ENCODE measurements around the gene PSAT1.

The PSAT1 gene

DNA sequence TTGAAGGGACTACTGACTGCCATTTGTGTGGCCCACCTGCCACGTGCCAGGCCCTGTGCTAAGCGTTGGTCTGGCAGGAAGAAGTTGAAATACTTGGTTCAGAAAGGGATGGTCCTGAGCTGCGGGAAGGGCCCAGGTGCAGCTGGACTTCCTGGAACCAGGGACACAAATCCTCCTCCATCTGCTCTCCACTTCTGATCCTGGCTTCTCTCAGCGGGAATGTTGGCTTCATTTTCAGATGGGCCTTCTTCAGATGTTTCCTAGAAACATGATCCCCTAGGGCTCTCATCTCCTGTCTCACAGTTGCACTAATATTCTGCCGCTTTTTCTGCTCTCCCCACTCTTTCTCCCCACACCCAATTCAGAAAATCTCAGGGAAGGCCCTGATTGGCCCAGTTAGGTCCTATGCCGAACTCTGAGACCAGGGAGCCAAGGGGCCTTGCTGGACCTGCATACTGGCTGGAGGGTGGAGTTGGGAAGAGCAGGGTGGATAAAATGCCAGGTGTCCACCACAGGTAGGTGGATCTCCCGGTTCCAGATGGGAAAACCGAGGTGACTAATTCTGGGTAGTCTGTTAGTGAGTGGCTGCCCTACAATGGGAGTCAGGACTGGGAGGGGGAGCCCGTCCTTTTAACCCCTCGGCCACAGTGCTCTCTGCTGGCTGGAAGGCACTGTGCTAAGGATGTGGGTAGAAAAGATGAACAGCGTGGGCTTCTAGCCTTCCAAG, 19.4 kb downstream of the PSAT1 start:
- no peak for DNase-seq (ENCODE audit: low spot score)

GRCh38 chr9:78319197-78320029, 22.5 kb downstream of the PSAT1 start:
- no peak for DNase-seq (ENCODE audit: low spot score)

- DNase-seq (ENCODE audit: low spot score): no peak
These were observed 23.2 kb downstream of the PSAT1 start for GRCh38 chr9:78320030-78320693.

- DNase-seq (ENCODE audit: low spot score): no peak
These were observed 24.1 kb downstream of the PSAT1 start for GRCh38 chr9:78320875-78321496.

DNA sequence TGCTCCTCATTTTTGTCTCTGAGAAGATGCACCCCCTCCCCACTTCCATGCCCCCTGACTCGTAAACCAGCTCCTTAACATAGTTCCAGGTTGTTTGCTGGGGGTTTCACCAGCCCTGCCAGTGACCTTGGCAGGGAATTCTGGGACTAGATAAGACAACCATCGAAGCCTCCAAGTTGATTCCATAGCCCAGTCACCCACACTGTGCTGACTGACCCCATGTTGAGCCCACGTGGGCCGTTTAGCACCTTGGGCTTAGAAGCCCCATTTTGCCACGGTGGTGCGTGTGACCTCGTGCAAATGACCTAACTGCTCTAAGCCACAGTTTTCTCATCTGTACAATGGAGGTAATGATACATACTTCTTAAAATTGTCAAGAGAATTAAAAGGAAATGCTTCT, 24.6 kb downstream of the PSAT1 start:
- no peak for DNase-seq (ENCODE audit: low spot score)

GRCh38 chr9:78324068-78324650, 27.2 kb downstream of the PSAT1 start:
- no peak for DNase-seq (ENCODE audit: low spot score)

DNA sequence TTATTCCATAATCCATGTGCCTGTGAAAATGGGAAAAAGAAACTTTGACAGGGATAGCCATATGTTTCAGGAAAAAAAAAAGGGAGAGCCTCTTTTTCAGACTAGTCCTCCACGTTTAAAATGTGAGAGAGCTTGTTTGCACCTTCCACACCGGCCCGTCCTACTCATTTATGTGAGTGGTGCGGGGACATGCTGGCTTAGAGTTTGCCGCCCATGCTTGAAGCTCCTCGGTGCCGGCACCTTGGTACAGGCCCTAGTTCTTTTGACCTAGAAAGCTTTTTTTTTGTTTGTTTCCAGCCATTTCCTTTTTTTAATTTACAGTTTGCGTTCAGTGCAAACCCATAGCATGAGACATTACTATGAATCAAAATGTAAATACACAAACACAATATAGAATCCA, 27.8 kb downstream of the PSAT1 start:
- no peak for DNase-seq (ENCODE audit: low spot score)

DNA sequence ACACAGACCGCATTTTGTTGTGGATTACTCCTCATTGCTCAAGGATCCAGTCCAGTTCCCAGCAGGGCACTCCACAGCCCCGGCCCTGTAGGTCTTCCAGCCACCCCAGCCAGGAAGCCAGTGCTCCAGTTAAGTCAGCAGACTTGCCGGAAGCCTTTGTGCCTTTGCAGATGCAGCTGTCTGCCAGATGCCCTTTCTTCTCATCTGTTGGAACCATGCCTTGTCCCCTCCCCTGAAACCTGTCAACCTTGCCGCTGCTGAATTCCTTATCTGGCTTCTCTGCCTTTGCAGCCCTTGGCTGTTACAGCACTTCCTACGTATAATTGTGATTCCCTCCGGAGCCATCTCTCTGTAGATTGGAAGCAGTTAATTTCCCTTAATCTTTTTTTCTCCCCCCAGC, 28.4 kb downstream of the PSAT1 start:
- peak; percentile 91 for DNase-seq (ENCODE audit: low spot score)

DNA sequence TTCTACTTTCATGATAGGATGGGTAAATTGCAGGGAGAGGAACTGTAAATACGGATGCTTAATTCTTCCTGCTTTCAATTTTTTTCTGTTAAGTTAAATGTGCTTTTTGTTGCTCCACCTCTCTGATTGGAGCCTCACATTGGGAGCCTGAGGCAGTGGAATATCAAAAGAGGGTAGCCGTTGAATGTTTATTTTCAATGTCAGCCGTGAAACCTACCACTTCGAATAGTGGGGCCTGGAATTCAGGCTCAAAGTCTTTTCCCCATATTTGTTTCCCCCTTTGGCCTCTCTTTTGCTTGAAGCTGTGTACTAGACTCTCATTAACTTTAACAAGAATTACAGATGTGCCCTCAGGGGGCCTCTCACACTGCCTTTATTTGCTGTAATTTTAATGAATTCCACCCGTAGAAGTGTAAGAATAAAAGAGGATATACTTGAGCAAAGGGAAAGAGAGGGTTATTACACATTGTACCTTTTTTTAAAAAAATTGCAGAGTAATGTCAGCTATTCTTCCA, 29.0 kb downstream of the PSAT1 start:
- DNase-seq (ENCODE audit: low spot score): no peak

- no peak for DNase-seq (ENCODE audit: low spot score)
These were observed 29.6 kb downstream of the PSAT1 start for GRCh38 chr9:78326564-78326963.

- DNase-seq (ENCODE audit: low spot score): no peak
These were observed 35.5 kb downstream of the PSAT1 start for GRCh38 chr9:78332381-78332780.

DNA sequence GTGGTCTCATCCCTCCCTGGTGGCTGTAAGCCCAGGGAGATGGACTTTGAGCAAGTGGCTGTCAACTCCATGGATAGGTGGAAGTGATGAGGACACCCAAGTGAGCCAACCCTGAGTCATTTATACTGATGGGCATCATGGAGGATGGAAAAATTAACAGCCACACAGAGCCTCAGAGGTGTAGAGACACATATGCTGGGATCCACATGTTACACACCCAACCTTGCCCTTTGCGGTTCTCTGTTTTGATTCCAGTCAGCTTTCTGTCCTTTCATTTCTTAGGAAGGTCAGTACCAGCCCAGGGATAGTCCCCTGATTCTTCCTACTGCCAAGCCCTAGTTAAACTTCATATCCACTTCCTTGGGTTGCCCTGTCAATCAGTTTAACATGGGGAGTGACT, 51.9 kb downstream of the PSAT1 start:
- DNase-seq (ENCODE audit: low spot score): no peak

DNA sequence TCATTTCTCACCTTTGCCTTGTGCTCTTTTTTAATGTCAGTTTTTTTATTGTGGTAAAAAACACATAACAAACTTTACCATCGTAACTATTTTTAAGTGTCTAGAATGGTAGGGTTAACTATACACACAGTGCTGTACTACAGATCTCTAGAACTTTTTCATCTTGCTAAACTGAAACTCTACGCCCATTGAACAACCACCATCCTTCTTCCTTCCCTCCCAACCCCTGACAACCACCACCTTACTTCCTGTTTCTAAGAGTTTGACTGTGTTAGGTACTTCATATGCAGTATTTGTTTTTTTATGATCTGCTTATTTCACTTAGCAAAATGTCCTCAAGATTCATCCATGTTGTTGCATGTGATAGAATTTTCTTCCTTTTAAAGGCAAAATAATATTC, 54.9 kb downstream of the PSAT1 start:
- no peak for DNase-seq (ENCODE audit: low spot score)

- DNase-seq (ENCODE audit: low spot score): no peak
These were observed 57.5 kb downstream of the PSAT1 start for GRCh38 chr9:78354324-78354973.

- DNase-seq (ENCODE audit: low spot score): no peak
These were observed 58.1 kb downstream of the PSAT1 start for GRCh38 chr9:78354989-78355388.

GRCh38 chr9:78356634-78357033, 59.7 kb downstream of the PSAT1 start:
- DNase-seq (ENCODE audit: low spot score): no peak

DNA sequence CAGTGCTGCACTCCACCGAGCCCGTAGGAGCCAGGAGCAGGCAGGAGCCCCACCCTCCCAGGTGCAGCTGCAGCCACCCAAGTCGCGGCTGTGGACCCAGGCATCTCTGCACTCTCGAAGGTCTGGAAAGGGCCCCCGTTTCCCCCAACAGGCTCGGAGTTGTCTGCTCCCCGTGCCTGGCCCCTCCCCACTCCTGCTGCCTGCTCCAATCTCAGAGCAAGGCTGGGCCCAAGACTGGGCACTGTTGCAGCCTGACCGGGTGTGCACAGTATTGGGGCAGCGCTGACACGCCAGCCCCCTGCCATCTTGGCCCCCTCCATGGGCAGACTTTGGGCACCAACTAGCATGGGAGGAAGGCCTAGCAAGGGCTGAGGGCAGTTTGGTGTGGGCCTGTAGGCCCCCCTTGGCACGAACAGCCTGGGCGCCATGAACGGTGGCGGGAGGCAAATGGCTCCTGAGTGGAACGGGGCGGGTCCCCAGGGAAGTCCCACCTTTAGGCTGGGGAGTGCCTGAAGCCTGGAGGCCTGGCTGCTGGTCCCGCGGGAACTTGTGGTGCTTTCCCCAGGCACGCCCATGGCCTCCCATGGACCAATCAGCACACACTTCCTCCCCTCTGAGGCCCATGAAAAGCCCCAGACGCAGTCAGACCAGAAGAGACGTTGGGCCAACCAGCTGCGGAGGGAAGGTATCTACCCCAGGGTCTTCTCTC, 60.4 kb downstream of the PSAT1 start:
- no peak for DNase-seq (ENCODE audit: low spot score)

- no peak for DNase-seq (ENCODE audit: low spot score)
These were observed 61.6 kb downstream of the PSAT1 start for GRCh38 chr9:78358329-78359051.

DNA sequence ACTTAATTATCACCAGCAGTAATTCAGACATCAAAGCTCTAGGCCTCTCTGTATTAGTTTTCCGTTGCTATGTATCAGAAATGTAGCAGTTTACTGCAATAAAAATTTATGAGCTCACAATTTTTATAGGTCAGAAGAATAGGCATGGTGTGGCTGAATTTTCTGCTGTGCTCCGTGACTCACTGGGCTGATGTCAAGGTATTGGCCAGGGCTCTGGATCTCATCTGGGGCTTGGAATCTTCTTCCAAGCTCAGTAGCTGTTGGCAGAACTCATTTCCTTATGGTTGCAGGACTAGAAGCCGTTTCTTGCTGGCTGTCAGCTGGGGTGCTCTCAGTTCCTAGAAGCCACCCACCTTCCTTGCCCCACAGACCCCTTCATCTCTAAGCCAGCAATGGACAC, 66.3 kb downstream of the PSAT1 start:
- DNase-seq (ENCODE audit: low spot score): no peak
